ENCODE measurements around the gene CDH7. TPM values are rescaled to one million over a fixed set of nuclear protein-coding genes. Genes with fewer than 3 reads are reported as not detected.

The CDH7 gene
- total RNA-seq, 1 experiment from 2014 or later = not detected

DNA sequence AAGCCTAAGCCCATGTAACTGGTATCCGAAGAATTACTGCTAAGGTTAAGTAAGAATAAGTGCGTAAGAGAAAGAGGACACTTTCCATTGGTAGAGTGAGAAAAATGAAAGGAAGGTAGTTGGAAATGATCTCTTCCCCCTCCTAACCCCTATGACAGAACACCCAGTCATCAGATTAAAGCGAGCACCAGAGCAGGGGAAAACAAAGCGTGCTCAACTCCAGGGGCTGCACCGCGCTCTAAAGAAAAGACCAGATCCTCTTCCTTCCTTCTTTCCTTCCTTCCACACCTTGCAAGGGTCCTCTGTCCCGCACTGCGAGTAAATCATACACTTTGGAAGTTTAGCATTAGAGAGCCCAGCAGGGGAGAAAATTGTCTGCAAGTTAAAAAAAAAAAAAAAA is 971 bp upstream of the CDH7 start:
- Histone ChIP-seq H3K27me3 (ENCODE audit: control insufficient read depth, insufficient read depth, low read length) (no peaks in the 10 kb centered on the region), H3K27ac (ENCODE audit: low read length) (no peak overlapping the region), H3K36me3 (ENCODE audit: control insufficient read depth, insufficient read depth, low read length) (no peaks in the 10 kb centered on the region), H3K4me3 (ENCODE audit: low read depth in 2 of 2, low read length in 2 of 2) (no peak overlapping the region), H3K4me1 (ENCODE audit: control insufficient read depth, insufficient read depth, low read length) (no peaks in the 10 kb centered on the region), H3K9me3 (ENCODE audit: control insufficient read depth, insufficient read depth, low read depth, low read length) (no peaks in the 10 kb centered on the region)
- no TSS peak for BruUV-seq (replicated peaks)
- ChIA-PET POLR2A (no interaction called here), CTCF (no interaction called here)
- ATAC-seq (no peak), DNase-seq (ENCODE audit: low read depth, low spot score) (no peak)
- in situ Hi-C loops (cut with HindIII; ENCODE audit: low pct_unique_long_range_greater_than_20kb, low sequenced_read_pairs) (no loop called here), intact Hi-C loops (cut with micrococcal nuclease; ENCODE audit: unreplicated experiment) (no loop called here)
- no peak for TF ChIP-seq POLR2AphosphoS5 (IDR thresholded peaks at IDR 0.05; ENCODE audit: low read depth, low read length)
- no peak for TF ChIP-seq SIN3A (IDR thresholded peaks at IDR 0.05; ENCODE audit: borderline replicate concordance, insufficient read depth, low read depth, low read length)
- TF ChIP-seq, protein P1, sequence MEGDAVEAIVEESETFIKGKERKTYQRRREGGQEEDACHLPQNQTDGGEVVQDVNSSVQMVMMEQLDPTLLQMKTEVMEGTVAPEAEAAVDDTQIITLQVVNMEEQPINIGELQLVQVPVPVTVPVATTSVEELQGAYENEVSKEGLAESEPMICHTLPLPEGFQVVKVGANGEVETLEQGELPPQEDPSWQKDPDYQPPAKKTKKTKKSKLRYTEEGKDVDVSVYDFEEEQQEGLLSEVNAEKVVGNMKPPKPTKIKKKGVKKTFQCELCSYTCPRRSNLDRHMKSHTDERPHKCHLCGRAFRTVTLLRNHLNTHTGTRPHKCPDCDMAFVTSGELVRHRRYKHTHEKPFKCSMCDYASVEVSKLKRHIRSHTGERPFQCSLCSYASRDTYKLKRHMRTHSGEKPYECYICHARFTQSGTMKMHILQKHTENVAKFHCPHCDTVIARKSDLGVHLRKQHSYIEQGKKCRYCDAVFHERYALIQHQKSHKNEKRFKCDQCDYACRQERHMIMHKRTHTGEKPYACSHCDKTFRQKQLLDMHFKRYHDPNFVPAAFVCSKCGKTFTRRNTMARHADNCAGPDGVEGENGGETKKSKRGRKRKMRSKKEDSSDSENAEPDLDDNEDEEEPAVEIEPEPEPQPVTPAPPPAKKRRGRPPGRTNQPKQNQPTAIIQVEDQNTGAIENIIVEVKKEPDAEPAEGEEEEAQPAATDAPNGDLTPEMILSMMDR (IDR thresholded peaks at IDR 0.05) = no peak
- TF ChIP-seq TCF7L2 (IDR thresholded peaks at IDR 0.05; ENCODE audit: low read depth, low read length) = no peak
- TF ChIP-seq, protein P2, sequence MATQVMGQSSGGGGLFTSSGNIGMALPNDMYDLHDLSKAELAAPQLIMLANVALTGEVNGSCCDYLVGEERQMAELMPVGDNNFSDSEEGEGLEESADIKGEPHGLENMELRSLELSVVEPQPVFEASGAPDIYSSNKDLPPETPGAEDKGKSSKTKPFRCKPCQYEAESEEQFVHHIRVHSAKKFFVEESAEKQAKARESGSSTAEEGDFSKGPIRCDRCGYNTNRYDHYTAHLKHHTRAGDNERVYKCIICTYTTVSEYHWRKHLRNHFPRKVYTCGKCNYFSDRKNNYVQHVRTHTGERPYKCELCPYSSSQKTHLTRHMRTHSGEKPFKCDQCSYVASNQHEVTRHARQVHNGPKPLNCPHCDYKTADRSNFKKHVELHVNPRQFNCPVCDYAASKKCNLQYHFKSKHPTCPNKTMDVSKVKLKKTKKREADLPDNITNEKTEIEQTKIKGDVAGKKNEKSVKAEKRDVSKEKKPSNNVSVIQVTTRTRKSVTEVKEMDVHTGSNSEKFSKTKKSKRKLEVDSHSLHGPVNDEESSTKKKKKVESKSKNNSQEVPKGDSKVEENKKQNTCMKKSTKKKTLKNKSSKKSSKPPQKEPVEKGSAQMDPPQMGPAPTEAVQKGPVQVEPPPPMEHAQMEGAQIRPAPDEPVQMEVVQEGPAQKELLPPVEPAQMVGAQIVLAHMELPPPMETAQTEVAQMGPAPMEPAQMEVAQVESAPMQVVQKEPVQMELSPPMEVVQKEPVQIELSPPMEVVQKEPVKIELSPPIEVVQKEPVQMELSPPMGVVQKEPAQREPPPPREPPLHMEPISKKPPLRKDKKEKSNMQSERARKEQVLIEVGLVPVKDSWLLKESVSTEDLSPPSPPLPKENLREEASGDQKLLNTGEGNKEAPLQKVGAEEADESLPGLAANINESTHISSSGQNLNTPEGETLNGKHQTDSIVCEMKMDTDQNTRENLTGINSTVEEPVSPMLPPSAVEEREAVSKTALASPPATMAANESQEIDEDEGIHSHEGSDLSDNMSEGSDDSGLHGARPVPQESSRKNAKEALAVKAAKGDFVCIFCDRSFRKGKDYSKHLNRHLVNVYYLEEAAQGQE (IDR thresholded peaks at IDR 0.05; ENCODE audit: insufficient read depth in 1 of 2, low read depth in 2 of 2, low read length in 1 of 2) = no peak

DNA sequence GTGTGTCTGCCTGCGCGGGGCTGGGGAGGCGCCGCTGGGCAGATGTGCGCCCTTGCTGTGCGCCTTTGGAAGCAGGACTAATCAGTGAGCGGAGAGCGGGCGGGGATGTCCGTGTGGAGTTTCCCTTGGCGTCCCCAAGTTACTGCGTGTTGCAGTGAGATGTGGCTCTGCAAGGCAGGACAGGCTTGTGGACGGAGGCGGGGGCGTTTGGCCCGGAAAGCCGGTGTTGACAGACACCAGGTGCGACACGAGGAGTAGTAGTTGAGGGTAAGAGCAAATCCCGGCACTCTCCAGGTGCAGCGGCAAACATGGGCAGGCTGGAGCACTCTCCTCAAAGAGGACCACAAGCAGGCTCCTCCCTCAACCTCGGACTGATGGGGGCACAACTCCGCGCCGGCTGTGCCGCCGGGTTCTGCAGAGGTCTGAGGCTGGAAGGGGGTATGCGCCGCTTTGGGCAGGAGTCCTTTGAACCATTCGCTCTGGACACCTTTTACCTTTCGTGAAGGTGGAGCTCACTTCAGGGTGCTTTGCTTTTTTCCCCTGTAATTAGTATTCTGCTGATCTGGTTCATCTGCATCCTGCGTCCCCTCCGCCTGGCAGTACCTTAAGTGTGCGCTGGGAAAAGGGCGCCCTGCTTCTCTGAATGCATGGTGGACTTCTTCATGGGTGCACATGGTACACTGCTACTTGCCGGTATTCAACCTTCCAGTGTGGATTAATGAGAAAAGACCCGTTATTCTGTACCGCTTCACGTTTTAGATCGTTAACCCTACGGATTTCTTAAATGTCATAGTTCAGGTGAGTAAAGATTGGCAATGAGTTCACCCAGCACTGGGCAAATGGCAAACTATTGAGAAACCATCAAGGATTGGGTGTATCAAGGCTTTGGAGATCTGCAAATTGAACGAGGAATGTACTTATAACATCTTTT is 608 bp downstream of the CDH7 start:
- no peak for DNase-seq (ENCODE audit: low read depth, low spot score)
- in situ Hi-C loops (cut with HindIII; ENCODE audit: low pct_unique_long_range_greater_than_20kb, low sequenced_read_pairs) = no loop called here
- Histone ChIP-seq H3K36me3 (ENCODE audit: control insufficient read depth, insufficient read depth, low read length) (no peaks in the 10 kb centered on the region), H3K9me3 (ENCODE audit: control insufficient read depth, insufficient read depth, low read depth, low read length) (no peaks in the 10 kb centered on the region), H3K27me3 (ENCODE audit: control insufficient read depth, insufficient read depth, low read length) (no peaks in the 10 kb centered on the region), H3K4me3 (ENCODE audit: low read depth in 2 of 2, low read length in 2 of 2) (no peak overlapping the region), H3K4me1 (ENCODE audit: control insufficient read depth, insufficient read depth, low read length) (no peaks in the 10 kb centered on the region), H3K27ac (ENCODE audit: low read length) (no peak overlapping the region)
- POLR2A ChIA-PET = no interaction called here
- CTCF ChIA-PET = no interaction called here
- TF ChIP-seq TCF7L2 (IDR thresholded peaks at IDR 0.05; ENCODE audit: low read depth, low read length) (no peak), POLR2AphosphoS5 (IDR thresholded peaks at IDR 0.05; ENCODE audit: low read depth, low read length) (no peak)
- TF ChIP-seq, protein P2 (IDR thresholded peaks at IDR 0.05; ENCODE audit: insufficient read depth in 1 of 2, low read depth in 2 of 2, low read length in 1 of 2) = no peak
- no TSS peak for BruUV-seq (replicated peaks)
- ATAC-seq = no peak
- intact Hi-C loops (cut with micrococcal nuclease; ENCODE audit: unreplicated experiment) = no loop called here
